ENCODE data around the gene DLEC1.

Gene DLEC1

DNA sequence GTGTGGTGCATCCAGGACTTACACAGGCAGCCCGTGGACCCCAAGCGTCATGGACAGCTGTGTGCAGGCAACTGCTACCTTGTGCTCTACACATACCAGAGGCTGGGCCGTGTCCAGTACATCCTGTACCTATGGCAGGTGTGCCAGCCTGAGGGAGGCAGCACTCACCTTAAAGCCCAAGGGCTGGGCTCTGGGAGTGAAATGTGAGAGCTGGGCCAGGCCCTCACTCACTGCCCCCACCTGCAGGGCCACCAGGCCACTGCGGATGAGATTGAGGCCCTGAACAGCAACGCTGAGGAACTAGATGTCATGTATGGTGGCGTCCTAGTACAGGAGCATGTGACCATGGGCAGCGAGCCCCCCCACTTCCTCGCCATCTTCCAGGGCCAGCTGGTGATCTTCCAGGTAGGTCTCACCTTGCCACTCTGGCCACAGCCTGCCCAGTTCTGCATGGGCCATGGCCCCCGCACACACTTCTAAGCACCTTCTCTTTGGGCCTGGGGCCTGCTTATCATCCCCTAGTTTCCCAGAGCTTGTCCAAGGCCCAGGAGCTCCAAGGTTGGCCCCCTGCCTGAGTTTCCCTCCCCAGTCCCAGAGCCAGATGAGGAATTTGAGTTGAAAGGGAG lies 37.4 kb upstream of the DLEC1 start:
- DNase-seq: no peak

DNA sequence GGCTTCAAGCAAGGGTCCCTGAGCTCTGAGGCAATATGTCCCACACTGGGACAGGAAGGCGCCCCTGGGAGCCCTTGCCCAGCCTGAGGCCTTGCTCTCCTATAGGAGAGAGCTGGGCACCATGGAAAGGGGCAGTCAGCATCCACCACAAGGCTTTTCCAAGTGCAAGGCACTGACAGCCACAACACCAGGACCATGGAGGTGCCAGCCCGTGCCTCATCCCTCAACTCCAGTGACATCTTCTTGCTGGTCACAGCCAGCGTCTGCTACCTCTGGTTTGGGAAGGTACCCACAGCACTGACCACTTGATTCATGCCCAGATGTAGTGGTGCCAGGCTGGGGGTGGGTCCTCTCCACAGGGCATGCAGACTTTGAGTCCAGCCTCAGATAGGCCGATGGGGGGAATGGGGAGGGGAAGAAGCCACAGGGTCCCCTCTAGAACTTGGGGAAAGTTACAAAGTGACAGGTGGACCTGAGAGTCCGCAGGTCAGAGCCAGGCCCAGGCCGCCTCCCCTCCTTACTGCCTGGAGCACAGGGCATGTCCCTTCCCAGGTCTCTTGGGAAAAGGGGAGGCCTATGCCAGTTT lies 36.6 kb upstream of the DLEC1 start:
- DNase-seq: no peak

DNA sequence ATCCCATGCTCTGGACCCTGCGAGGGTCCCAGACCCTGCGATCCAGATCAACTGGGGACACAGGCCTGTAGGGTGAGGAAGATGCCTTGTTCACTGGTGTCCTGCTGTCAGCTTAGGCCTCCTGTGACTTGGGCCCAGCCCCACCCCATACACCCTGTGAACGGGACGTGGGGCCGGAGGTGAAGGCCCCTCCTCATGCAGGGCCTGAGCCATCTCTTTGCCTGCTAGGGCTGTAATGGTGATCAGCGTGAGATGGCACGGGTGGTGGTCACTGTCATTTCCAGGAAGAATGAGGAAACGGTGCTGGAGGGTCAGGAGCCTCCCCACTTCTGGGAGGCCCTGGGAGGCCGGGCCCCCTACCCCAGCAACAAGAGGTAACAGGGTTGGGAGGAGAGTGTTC lies 36.1 kb upstream of the DLEC1 start:
- DNase-seq: no peak

DNA sequence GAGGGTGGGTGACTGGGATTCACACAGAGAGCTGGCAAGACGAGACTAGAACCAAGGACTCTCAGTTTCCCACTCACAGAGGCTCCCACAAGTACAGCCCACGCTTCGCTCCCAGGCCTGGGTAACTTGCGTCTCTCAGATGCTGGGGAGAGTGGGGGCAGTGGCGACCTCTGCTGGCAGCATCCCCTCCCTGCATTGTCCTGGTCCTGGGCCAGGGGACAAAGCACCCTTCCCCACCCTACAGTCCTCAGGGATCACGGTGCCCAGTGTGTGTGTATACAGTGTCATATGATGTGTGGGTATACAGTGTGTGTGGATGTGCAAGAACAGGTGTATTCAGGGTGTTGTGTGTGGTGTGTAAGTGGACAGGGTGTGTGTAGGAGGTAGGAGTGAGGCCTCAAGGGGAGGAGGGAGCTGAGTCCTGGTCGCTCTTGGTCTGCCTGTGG lies 35.6 kb upstream of the DLEC1 start:
- peak; percentile 84 for DNase-seq

DNA sequence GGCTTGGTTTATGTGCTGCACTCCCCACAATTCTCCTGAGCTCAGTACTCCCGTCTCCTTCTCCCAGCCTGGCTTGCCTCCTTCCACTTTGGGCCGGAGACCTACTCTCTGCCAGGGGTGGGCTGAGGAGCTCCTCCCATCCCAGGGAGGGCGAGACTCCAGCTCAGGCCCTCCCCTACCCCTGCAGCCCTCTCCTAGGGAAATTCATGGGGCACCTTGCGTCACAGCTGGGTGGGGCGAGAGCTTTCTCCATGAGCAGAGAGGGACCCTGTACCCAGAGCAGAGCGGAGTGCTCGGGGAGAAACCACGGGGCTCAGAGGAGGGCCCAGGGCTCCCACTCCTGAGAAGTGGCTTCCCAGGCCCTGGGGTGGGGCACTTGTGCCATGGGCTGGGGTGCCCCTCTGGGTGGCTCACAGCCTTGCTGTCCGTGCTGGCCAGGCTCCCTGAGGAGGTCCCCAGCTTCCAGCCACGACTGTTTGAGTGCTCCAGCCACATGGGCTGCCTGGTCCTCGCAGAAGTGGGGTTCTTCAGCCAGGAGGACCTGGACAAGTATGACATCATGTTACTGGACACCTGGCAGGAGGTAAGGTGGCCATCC lies 35.1 kb upstream of the DLEC1 start:
- DNase-seq: no peak

DNA sequence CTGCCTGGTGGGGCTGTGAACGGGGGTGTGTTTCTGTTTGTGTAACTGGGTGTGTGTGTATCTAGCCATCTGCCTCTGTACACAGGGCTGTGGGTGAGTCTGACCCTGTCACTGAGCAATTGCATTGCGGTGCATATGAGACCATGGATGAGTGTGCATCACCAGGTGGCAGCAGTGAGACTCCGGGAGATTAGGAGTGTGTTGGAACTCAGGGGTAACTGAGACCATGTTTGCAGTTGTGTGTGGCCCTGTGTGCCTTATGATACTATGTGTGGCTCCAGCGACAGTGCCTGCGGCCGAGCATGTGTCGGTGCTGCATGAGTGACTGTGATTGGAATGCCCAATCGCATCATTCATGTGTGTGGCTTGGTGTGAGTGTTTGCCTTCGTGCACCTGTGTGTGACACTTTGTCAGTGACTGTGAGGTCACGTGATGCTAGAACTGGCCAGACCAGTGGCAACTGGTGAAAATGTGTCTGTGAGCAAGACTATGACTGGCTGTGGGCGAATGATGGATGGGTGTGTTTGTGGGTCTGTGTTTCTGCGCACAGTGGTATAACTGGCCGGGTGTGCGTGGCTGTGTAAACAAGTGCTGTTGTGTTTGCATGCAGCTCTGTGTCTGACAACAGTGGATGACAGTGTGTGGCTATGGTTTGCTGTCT lies 34.5 kb upstream of the DLEC1 start:
- DNase-seq: no peak

DNA sequence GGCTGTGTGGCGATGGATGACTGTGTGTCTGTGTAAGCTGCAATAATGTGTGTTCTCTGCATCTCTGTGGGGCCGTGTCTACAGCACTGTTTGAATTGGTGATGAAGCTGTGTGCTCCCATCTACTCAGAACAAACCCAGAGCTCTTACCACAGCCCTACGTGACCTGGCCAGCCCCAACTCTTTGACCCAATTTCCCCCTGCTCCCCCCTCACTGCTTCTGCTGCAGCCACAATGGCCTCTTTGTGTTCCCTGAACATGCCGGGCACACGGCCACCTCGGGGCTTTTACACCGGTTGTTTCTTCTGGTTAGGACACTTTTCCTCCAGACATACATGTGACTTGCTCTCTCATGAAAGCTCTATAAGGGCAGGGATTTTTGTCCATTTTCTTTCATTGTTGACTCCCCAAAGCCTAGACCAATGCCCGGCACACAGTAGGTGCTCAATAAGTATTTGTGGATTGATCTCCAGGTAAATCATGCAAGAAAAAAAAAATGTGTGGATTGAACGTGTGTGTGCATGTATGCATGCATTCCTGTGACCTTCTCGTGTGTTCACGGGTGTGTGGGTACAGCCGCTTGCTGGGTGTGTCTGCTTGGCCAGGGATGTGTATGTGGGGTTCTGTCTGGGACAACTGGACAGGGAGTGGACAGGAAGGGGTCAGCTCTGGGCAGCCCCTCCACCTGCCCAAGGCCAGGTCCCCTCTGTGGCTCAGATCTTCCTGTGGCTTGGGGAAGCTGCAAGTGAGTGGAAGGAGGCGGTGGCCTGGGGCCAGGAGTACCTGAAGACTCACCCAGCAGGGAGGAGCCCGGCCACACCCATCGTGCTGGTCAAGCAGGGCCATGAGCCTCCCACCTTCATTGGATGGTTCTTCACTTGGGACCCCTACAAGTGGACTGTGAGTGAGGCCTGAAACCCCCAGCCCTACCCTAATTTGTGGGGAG lies 33.7 kb upstream of the DLEC1 start:
- no peak for DNase-seq

DNA sequence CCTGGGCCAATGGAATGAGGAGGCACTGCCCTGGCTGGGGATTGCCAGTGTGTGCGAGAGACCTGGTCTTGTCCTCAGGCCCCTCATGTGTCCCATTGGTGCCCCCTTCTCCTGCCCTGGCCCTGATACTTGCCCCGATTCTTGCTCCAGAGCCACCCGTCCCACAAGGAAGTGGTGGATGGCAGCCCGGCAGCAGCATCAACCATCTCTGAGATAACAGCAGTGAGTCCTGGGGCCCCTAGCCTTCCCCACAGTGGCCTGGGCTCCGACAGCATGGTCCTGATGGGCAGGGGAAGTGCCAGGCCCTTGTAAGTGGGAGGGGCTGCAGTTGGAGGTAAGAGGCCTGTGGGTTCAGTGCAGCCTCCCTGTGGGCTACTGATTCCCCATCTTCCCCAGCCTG lies 33.0 kb upstream of the DLEC1 start:
- no peak for DNase-seq

DNA sequence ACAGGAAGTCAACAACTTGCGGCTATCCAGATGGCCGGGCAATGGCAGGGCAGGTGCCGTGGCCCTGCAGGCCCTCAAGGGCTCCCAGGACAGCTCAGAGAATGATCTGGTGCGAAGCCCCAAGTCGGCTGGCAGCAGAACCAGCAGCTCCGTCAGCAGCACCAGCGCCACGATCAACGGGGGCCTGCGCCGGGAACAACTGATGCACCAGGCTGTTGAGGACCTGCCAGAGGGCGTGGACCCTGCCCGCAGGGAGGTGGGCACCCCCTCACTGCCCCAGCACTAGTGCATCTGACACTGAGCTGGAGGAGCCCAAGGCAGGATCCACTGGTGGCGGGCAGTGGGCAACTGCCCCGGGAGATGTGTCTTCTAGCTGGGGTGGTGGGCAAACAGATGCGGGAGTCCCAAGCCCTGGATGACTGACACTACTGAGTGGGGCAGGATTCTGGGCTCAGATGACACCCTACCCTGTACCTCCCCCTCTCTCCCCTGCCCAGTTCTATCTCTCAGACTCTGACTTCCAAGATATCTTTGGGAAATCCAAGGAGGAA lies 32.5 kb upstream of the DLEC1 start:
- no peak for DNase-seq

DNA sequence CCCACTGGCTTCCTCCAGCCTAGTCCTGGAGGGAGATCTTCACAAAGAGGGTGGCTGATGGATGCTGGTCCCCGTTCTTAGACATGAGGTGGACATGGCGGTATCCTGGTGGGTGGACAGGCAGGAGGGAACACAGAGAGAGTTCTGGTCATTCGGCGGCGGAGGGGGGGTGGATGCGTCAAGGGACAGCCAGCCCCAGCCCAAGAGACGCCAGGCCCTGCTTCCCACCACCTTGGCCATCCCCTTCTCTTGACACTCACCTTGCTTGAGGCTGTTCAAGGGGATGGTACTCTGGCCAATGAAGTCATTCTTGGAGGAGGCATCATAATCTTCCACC lies 31.3 kb upstream of the DLEC1 start:
- DNase-seq: no peak

DNA sequence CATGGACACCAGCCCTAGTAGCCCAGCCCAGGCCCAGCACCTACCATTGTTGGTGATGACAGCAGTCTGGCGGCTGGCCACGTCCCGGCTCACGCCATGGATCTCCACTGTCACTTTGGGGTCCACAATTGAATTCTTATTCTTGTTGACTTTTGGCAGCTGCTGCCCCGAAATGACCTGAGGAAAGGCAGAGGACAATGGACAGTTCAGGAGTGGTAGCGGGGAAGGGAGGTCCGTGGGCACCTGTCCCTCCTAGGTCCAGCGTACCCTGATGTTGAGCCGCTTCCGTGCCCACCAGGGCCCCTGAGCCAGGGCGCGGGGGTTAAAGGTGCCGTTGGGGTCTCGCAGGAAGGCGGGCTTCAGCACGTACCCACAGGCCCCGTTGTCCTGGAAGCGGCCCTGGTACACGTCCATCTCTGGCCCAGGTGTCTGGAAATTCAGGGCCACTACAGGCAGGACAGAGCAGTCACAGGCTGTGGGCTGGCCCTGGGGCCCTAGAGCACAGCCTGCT lies 30.8 kb upstream of the DLEC1 start:
- no peak for DNase-seq

DNA sequence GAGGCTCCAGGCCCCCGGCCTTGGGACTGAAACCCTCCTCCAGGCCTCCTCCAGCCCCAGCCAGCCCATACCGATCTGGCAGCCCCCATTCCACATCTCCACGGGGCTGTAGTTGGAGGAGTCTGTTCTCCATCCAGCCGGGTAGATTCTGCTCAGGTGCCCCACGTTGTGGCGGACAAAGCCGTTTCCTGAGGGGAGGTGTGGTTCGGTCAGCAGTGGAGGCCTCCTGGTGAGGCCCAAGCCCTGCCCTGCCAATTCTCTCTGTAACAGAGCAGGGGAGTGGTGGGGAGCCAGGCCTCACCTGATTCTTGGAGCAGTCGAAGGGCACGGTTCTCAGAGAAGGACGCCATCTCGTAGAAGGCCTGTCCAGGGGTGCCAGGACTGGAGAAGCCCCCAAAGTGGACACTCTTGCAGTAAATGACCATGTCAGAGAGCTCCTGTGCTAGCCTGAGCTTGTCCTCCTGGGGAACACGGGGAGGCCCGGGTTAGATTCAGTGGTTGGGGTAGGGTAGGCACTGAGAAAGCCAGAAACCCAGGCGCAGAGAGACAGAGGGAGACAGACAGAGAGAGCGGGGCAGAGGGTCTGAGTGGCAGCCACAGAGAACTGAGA lies 29.9 kb upstream of the DLEC1 start:
- DNase-seq: no peak

DNA sequence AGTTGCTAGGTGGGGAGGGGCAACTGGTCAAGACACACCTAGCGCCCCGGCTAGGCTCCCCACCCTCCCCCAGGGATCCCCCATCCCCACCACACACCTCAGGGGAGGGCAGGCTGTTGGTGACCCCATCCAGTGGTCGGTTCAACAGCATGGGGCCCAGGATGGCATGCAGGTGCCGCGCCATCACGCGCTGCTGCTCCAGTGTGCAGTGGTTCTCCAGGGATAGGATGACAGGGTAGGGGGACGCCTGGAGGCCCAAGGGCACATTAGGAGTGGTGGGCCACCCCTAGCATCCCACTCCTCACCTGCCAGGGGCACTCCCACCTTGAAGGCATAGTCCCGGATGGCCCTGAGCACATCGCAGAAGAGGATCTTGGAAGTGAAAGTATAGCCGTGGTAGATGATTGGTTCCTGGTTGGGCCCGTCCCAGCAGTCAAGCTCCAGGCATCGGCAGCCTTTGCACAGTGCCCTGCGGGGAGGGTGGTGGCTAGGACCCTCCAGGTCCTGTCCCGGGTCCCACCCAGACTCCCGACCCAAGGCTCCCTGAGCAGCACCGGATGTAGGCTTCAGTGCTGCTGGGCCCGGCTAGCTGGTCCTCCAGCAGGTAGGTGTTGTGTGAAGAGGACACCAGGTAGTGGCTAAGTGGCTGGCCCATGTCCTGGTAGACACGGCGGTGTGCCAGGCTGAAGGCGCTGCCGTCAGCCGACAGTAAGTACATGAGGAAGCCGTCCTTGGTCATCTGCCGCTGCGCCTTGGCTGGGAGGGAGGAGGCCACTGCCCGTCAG lies 29.0 kb upstream of the DLEC1 start:
- no peak for DNase-seq

DNA sequence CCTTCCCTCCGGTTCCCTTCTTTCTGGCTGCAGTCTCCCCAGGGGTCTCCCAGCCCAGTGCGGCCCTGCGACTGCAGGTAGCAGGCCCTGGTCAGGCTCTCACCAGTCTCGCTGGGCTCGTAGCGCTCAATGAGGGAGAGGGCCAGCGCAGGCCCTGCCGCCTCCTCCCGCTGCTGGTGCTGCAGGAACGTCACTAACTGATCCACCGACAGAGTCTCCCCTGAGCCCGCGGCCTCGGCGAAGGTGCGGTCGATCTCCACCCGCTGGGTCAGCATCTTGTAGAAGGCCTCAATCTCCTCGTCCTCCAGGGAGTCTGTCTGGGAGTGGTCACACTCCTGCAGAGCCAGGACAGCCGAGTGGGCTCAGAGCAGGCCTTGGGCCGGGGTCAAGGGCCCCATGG lies 27.9 kb upstream of the DLEC1 start:
- DNase-seq: no peak

DNA sequence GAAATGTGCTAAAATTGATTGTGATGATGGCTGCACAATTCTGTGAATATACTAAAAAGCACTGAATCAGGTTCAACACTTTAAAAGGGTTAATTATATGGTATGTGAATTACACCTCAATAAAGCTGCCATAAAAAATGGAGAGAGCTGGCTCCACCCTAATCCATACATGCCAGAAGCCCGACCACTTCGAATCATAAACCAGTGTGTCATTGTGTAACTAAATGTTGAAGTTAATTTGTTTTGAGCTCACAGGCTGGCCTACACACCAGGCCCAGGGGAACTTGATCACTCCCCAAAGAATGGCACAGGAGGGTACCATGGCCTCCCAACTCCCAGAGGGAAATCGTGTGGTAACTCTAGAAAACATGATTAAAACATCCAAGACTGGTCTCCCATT lies 23.5 kb upstream of the DLEC1 start:
- no peak for DNase-seq

DNA sequence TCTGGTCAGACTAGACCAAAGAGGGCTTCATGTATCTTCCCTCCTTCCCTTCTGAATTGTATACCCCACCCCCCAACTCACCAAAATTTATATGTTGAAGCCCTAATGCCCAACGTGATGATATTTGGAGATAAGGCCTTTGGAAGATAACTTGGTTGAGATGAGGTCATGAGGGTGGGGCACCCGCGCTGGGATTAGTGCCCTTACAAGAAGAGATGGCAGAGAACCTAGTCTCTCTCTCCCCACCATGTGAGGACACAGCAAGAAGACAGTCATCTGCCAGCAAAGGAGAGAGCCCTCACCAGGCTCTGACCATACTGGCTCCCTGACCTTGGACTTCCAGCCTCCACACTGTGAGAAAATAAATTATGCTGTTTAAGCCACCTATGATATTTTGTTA lies 23.0 kb upstream of the DLEC1 start:
- no peak for DNase-seq

DNA sequence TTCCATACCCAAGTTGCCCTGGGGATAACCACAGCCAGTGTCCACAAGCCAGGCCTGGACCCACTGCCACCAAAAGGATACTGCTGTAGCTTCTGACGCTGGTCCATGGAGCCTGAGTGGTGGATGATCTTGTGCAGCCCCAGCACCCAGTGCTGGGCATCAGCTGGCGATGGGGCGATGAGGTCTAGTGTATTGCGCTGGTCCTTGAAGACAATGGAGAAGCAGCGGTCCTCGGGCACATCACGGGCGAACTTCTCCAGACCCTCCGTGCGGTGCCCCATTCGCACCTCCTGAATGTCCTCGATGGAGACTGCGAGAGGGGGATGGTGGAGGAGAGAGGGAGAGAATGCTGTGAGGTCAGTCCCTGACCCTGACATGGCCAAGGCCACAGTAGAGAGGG lies 22.6 kb upstream of the DLEC1 start:
- DNase-seq: no peak

DNA sequence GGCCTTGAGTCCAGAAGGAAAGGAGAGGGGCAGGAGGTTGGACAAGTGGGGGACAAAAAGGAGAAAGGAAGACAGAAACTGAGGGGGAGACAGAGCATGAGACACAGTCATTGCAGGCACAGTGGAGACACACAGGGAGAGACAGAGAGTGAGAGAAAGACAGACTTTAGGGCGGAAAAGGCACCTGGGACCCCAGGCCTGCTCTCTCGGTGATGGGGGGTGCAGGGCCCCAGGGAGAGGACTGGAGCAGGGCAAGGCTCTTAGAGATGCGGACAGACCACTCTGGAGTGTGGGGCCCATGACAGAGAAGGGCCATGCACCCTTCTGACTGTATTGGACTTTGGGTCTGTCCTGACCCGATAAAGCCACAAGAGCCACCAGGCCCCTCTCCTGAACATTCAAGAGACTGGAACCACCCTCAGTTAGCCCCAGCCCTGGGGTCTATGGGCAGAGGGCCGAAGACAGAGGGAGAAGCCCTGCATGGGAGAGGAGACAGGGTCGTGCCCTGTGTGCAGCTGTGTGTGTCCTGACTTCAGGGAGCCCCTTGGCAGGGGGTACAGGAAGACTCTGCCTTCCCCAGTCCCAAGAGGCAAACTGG lies 22.1 kb upstream of the DLEC1 start:
- DNase-seq: no peak

DNA sequence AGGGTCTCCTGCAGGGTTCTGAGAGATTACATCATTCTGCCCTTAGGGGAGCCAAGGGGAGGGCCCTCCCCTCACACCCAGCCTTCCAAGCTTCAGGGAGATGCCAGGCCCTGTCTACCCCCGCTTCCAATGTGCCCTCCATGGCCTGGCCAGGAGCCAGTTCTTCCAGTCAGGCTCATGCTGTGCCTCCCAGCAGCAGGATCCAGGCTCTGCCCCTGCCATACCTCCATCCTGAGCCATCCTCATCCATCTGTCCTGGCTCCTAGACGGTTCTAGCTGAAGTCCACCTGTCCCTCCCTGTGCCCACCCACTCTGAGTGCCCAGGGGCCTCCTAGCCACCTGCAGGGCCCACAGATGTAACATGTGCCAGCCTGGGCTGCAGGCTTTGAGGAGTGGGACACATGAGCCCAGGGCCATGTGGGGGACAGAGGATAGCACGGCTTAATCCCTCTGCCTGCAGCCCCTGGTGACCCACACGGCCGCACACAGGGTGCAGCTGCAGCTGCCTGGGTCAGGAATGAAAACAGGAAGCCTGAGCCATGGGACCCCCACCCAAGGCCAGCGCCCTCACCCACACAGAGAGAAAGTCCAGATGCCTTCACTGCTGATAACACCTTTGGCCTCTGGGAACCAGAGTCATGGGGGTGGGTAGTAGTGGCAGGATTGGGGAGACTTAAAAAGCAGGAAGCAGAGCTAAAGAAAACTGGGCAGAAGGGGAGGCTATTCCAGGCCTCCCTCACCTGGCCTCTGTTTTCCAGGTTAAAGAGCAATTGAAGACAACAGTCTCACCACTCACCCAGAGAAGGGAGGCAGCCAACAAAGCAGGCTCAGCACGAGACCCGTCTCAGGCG lies 21.3 kb upstream of the DLEC1 start:
- no peak for DNase-seq

Measured in activated CD8-positive, alpha-beta memory T cell treated with anti-CD3 and anti-CD28 coated beads, Interleukin-2, amount 50 U/mL, for 48 hours (primary cell).